Panc1 (cell line): ENCODE results near the gene PPP1R13L. TPM values are rescaled to one million over a fixed set of nuclear protein-coding genes. Genes with fewer than 3 reads are reported as not detected.

ENCODE experiments used
- ATAC-seq: fragments of 200-7000 bp; cut with Tn5 transposase; 2 replicates; pipeline ENCODE4 v1.9.1; 2020; ENCODE audit warnings: mild to moderate bottlenecking, moderate library complexity
- BruUV-seq: library from RNA; stranded (reverse); fragments of 400-500 nt; replicated peaks from 2 replicates; lab custom pipeline; 2021; lab: Mats Ljungman, UMichigan
- CTCF ChIA-PET: fragments of 300-600 bp; sonication (Branson Sonifier 250); formaldehyde crosslinking; loops from one replicate; lab custom pipeline; 2022; ENCODE audit warnings: antibody characterized with exemption; lab: Charles Lee
- POLR2A ChIA-PET: fragments of 300-600 bp; sonication (Branson Sonifier 250); formaldehyde crosslinking; loops from one replicate; lab custom pipeline; 2022; ENCODE audit warnings: antibody characterized with exemption; lab: Charles Lee
- DNase-seq: peaks from one replicate; pipeline ENCODE4 v3.0.0-alpha.2; 2010; ENCODE audit warnings: low read depth, low spot score
- H3K27ac ChIP-seq: 2 replicates; pipeline ENCODE4 v1.5.1; 2011; ENCODE audit warnings: mild to moderate bottlenecking, low read length, inconsistent platforms
- H3K27me3 ChIP-seq: fragments of 200-500 bp; sonication (Bioruptor generic); 2 replicates; pipeline ENCODE4 v1.6.0; 2014; ENCODE audit warnings: low read length, inconsistent platforms; ENCODE audit not compliant: control insufficient read depth, insufficient read depth
- H3K36me3 ChIP-seq: fragments of 200-500 bp; sonication (Bioruptor generic); 2 replicates; pipeline ENCODE4 v1.5.1; 2014; ENCODE audit warnings: inconsistent platforms, mild to moderate bottlenecking, low read length, moderate library complexity; ENCODE audit not compliant: control insufficient read depth, insufficient read depth
- H3K4me1 ChIP-seq: 2 replicates; pipeline ENCODE4 v1.5.1; 2011; ENCODE audit warnings: inconsistent platforms, mild to moderate bottlenecking, low read length, moderate library complexity; ENCODE audit not compliant: control insufficient read depth, insufficient read depth
- H3K4me3 ChIP-seq, 2 experiments: 2 replicates each; pipeline ENCODE4 v1.5.1; 2011 to 2012; ENCODE audit warnings: low read depth in 2 of 2, low read length in 2 of 2, mild to moderate bottlenecking in 2 of 2, inconsistent platforms in 1 of 2, moderate library complexity in 1 of 2
- H3K9me3 ChIP-seq: fragments of 200-500 bp; sonication (Bioruptor generic); 2 replicates; pipeline ENCODE4 v1.5.1; 2014; ENCODE audit warnings: low read depth, mild to moderate bottlenecking, inconsistent platforms, low read length, moderate library complexity; ENCODE audit not compliant: control insufficient read depth, insufficient read depth
- POLR2AphosphoS5 ChIP-seq: IDR thresholded peaks from 2 replicates; pipeline ENCODE4 v1.6.1; 2012; ENCODE audit warnings: mild to moderate bottlenecking, low read depth, low read length, moderate library complexity
- SIN3A ChIP-seq: IDR thresholded peaks from 2 replicates; pipeline ENCODE4 v1.6.1; 2012; ENCODE audit warnings: low read depth, mild to moderate bottlenecking, low read length, moderate library complexity, borderline replicate concordance; ENCODE audit not compliant: insufficient read depth
- TCF7L2 ChIP-seq: IDR thresholded peaks from 2 replicates; pipeline ENCODE4 v1.6.1; 2011; ENCODE audit warnings: mild to moderate bottlenecking, low read depth, low read length, inconsistent platforms
- in situ Hi-C: cut with HindIII; loops from 2 replicates; pipeline ENCODE4 v1.10.0; 2016; ENCODE audit warnings: low sequenced_read_pairs, low pct_unique_long_range_greater_than_20kb
- intact Hi-C: fragments of 100-400 bp; cut with micrococcal nuclease; formaldehyde crosslinking; loops from one replicate; pipeline ENCODE4 v1.10.0; 2022; ENCODE audit not compliant: unreplicated experiment
- total RNA-seq: library from RNA; stranded (reverse); gene quantifications from one replicate; pipeline ENCODE4 v1.2.1, GENCODE V29; 2021; ENCODE audit not compliant: unreplicated experiment
- TF ChIP-seq, protein P1 (sequence below), 2 experiments: IDR thresholded peaks; 2 replicates each; pipeline ENCODE4 v1.6.1; 2011 to 2012; ENCODE audit warnings: low read depth in 2 of 2, control low read depth in 1 of 2, low read length in 1 of 2, mild to moderate bottlenecking in 1 of 2, moderate library complexity in 1 of 2; ENCODE audit not compliant: insufficient read depth in 1 of 2
- TF ChIP-seq, protein P2 (sequence below): fragments of 450-650 bp; IDR thresholded peaks from 2 replicates; pipeline ENCODE4 v1.5.1; 2017; ENCODE audit warnings: mild to moderate bottlenecking

The PPP1R13L gene
- total RNA-seq, 1 experiment from 2014 or later = 39.1 TPM

DNA sequence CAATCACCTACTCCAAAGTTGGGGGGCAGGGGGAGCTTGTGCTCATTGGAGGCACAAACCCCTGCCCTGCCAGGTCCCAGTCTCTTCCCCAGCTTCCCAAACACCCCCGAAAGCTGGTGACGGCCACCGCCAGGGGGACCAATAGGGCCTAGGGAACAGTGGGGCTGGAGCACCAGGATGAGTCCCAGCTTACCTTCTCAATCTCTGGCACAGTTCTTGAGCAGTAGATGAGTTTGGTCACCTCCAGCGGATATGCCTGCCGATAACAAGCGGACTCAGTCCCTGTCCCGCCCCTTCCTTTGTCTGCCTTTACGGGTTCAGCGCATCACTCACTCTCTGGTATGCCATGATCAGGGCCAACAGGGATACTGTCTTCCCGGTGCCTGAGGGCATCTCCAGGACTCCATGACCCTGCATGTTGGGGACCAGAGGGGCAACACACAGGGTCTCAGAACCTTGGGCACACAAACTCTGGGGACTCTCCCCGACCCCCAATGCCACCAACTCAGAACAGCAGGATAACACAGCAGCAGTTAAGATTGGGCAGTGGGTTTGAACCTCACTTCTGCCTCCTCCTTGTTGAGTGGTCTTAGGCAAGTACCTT, 36.0 kb downstream of the PPP1R13L start:
- intact Hi-C loops = no loop called here
- H3K4me1 ChIP-seq = peaks cover 4% of the 10 kb centered on the region; the same call in 1 of the 2 replicates
- CTCF ChIA-PET = no interaction called here
- BruUV-seq = no TSS peak
- POLR2A ChIA-PET = no interaction called here
- H3K27me3 ChIP-seq = no peaks in the 10 kb centered on the region
- TF ChIP-seq, protein P1, sequence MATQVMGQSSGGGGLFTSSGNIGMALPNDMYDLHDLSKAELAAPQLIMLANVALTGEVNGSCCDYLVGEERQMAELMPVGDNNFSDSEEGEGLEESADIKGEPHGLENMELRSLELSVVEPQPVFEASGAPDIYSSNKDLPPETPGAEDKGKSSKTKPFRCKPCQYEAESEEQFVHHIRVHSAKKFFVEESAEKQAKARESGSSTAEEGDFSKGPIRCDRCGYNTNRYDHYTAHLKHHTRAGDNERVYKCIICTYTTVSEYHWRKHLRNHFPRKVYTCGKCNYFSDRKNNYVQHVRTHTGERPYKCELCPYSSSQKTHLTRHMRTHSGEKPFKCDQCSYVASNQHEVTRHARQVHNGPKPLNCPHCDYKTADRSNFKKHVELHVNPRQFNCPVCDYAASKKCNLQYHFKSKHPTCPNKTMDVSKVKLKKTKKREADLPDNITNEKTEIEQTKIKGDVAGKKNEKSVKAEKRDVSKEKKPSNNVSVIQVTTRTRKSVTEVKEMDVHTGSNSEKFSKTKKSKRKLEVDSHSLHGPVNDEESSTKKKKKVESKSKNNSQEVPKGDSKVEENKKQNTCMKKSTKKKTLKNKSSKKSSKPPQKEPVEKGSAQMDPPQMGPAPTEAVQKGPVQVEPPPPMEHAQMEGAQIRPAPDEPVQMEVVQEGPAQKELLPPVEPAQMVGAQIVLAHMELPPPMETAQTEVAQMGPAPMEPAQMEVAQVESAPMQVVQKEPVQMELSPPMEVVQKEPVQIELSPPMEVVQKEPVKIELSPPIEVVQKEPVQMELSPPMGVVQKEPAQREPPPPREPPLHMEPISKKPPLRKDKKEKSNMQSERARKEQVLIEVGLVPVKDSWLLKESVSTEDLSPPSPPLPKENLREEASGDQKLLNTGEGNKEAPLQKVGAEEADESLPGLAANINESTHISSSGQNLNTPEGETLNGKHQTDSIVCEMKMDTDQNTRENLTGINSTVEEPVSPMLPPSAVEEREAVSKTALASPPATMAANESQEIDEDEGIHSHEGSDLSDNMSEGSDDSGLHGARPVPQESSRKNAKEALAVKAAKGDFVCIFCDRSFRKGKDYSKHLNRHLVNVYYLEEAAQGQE (IDR thresholded peaks at IDR 0.05; ENCODE audit: insufficient read depth in 1 of 2, low read depth in 2 of 2, low read length in 1 of 2) = no peak
- TF ChIP-seq POLR2AphosphoS5 = no peak
- no peak for TF ChIP-seq TCF7L2
- TF ChIP-seq SIN3A = no peak
- TF ChIP-seq, protein P2, sequence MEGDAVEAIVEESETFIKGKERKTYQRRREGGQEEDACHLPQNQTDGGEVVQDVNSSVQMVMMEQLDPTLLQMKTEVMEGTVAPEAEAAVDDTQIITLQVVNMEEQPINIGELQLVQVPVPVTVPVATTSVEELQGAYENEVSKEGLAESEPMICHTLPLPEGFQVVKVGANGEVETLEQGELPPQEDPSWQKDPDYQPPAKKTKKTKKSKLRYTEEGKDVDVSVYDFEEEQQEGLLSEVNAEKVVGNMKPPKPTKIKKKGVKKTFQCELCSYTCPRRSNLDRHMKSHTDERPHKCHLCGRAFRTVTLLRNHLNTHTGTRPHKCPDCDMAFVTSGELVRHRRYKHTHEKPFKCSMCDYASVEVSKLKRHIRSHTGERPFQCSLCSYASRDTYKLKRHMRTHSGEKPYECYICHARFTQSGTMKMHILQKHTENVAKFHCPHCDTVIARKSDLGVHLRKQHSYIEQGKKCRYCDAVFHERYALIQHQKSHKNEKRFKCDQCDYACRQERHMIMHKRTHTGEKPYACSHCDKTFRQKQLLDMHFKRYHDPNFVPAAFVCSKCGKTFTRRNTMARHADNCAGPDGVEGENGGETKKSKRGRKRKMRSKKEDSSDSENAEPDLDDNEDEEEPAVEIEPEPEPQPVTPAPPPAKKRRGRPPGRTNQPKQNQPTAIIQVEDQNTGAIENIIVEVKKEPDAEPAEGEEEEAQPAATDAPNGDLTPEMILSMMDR = no peak
- in situ Hi-C loops = no loop called here
- ATAC-seq (no peak), DNase-seq (no peak)
- no peaks in the 10 kb centered on the region for H3K9me3 ChIP-seq
- no peaks in the 10 kb centered on the region for H3K36me3 ChIP-seq
- peak overlapping the region; percentile 23; the same call in 1 of the 2 replicates for H3K27ac ChIP-seq
- no peak overlapping the region; a peak in 1 of 4 replicates for H3K4me3 ChIP-seq

DNA sequence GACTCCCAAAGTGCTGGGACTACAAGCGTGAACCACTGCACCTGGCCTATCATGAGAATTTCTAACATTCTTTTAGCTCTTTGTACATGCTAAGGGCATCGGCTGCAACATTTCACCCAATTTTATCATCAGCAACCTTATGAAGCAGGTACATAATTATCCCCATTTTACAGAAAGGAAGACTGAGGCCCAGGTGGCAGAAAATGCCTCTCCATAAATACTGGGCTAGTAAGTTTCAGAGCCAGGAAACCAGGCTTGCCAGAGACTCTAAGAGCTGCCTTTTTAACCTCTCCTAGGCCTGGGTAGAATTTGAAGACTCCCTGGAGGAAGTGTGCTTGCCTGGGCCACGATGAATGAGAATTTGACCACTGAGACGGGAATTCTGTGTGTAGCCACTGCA, 36.7 kb downstream of the PPP1R13L start:
- ChIA-PET POLR2A (interaction anchor here (0.8 kb wide), 1 partner anchor 36 kb away, joined by 5 read pairs; the partner anchor contains the start of gene PPP1R13L), CTCF (no interaction called here)
- Histone ChIP-seq H3K36me3 (no peaks in the 10 kb centered on the region), H3K4me3 (no peak overlapping the region), H3K27ac (no peak overlapping the region), H3K9me3 (no peaks in the 10 kb centered on the region), H3K27me3 (no peaks in the 10 kb centered on the region), H3K4me1 (peaks cover 4% of the 10 kb centered on the region; the same call in 1 of the 2 replicates)
- in situ Hi-C loops (no loop called here), intact Hi-C loops (no loop called here)
- BruUV-seq = no TSS peak
- TF ChIP-seq, protein P1 (IDR thresholded peaks at IDR 0.05; ENCODE audit: insufficient read depth in 1 of 2, low read depth in 2 of 2, low read length in 1 of 2) = no peak
- TF ChIP-seq, protein P2 = no peak
- no peak for TF ChIP-seq TCF7L2
- no peak for TF ChIP-seq SIN3A
- TF ChIP-seq POLR2AphosphoS5 = no peak
- ATAC-seq = no peak
- no peak for DNase-seq
